HL-60 (cell line): Measurements from ENCODE around the gene PLSCR5.

Source experiments
- DNase-seq, 2 experiments: peaks; one replicate each; pipeline ENCODE4 v3.0.0-alpha.2; 2010 to 2020; ENCODE audit warnings: low read depth in 1 of 2, low spot score in 1 of 2
- H3K27ac ChIP-seq: fragments of 250-450 bp; sonication (Bioruptor Pico); replicated peaks from 2 replicates; pipeline ENCODE4 v1.5.1; 2020; ENCODE audit warnings: mild to moderate bottlenecking, moderate library complexity
- H3K27me3 ChIP-seq: fragments of 250-450 bp; sonication (Bioruptor Pico); 2 replicates; pipeline ENCODE4 v1.5.1; 2021; ENCODE audit warnings: mild to moderate bottlenecking, moderate library complexity; ENCODE audit not compliant: insufficient read depth, poor library complexity, severe bottlenecking
- H3K4me3 ChIP-seq: replicated peaks from 2 replicates; pipeline ENCODE4 v1.5.1; 2011; ENCODE audit warnings: mild to moderate bottlenecking, control low read depth, low read length; ENCODE audit not compliant: insufficient read depth
- CTCF ChIP-seq: IDR thresholded peaks from one replicate; pipeline ENCODE4 v1.5.1; 2011; ENCODE audit warnings: low read length, control low read depth, inconsistent platforms; ENCODE audit not compliant: insufficient read depth
- GABPA ChIP-seq: IDR thresholded peaks from 2 replicates; pipeline ENCODE4 v1.6.1; 2012; ENCODE audit warnings: low read depth
- POLR2AphosphoS5 ChIP-seq: IDR thresholded peaks from 2 replicates; pipeline ENCODE4 v1.6.1; 2012; ENCODE audit warnings: low read depth
- SPI1 ChIP-seq: IDR thresholded peaks from 2 replicates; pipeline ENCODE4 v1.6.1; 2012; ENCODE audit warnings: low read depth, mild to moderate bottlenecking, borderline replicate concordance
- TF ChIP-seq, protein P1 (sequence below): IDR thresholded peaks from 2 replicates; pipeline ENCODE4 v1.6.1; 2012; ENCODE audit warnings: low read depth; ENCODE audit not compliant: insufficient replicate concordance

Gene PLSCR5

DNA sequence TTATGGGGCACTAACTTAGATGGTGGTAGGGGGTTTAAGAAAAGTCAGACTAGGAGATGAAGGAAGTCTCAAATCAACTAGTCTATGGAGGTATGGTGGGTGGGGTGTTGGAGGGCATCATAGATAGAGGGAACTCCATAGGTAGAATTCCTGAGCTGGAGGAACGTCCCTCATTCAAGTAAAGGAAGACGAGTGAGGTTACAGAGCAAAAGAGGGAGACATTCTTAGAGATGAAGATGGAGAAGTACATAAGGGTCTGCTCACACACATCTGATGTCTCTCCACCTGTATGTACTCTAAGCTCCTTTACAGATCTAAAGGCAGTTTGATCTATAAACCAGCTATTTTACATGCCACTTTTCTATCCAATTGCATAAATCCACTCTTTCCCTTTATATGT is 62.2 kb downstream of the PLSCR5 start:
- no peaks in the 10 kb centered on the region for H3K27me3 ChIP-seq
- no peak for DNase-seq
- peak overlapping the region; percentile 87; the same call in 1 of the 2 replicates for H3K27ac ChIP-seq
- peak overlapping the region; percentile 86 for H3K4me3 ChIP-seq
- no peak for TF ChIP-seq CTCF
- TF ChIP-seq, protein P1, sequence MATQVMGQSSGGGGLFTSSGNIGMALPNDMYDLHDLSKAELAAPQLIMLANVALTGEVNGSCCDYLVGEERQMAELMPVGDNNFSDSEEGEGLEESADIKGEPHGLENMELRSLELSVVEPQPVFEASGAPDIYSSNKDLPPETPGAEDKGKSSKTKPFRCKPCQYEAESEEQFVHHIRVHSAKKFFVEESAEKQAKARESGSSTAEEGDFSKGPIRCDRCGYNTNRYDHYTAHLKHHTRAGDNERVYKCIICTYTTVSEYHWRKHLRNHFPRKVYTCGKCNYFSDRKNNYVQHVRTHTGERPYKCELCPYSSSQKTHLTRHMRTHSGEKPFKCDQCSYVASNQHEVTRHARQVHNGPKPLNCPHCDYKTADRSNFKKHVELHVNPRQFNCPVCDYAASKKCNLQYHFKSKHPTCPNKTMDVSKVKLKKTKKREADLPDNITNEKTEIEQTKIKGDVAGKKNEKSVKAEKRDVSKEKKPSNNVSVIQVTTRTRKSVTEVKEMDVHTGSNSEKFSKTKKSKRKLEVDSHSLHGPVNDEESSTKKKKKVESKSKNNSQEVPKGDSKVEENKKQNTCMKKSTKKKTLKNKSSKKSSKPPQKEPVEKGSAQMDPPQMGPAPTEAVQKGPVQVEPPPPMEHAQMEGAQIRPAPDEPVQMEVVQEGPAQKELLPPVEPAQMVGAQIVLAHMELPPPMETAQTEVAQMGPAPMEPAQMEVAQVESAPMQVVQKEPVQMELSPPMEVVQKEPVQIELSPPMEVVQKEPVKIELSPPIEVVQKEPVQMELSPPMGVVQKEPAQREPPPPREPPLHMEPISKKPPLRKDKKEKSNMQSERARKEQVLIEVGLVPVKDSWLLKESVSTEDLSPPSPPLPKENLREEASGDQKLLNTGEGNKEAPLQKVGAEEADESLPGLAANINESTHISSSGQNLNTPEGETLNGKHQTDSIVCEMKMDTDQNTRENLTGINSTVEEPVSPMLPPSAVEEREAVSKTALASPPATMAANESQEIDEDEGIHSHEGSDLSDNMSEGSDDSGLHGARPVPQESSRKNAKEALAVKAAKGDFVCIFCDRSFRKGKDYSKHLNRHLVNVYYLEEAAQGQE: no peak
- no peak for TF ChIP-seq POLR2AphosphoS5
- no peak for TF ChIP-seq GABPA
- TF ChIP-seq SPI1: no peak

GRCh38 chr3:146542179-146542578 is 63.0 kb downstream of the PLSCR5 start:
- Histone ChIP-seq H3K4me3 (no peak overlapping the region), H3K27me3 (no peaks in the 10 kb centered on the region), H3K27ac (peak overlapping the region; percentile 87; the same call in 1 of the 2 replicates)
- no peak for TF ChIP-seq SPI1
- peak; percentile 49 to 67 for DNase-seq

- TF ChIP-seq GABPA: no peak
- TF ChIP-seq CTCF: no peak
- no peak for TF ChIP-seq POLR2AphosphoS5
- Histone ChIP-seq H3K27ac (no peak overlapping the region; the same call in 1 of the 2 replicates), H3K4me3 (no peak overlapping the region), H3K27me3 (no peaks in the 10 kb centered on the region)
- DNase-seq: no peak
These were observed 64.2 kb downstream of the PLSCR5 start for GRCh38 chr3:146540978-146541377.

- no peak overlapping the region for H3K27ac ChIP-seq
- no peaks in the 10 kb centered on the region for H3K27me3 ChIP-seq
- no peak overlapping the region for H3K4me3 ChIP-seq
- DNase-seq: no peak
- TF ChIP-seq GABPA: no peak
- no peak for TF ChIP-seq CTCF
- TF ChIP-seq, protein P1: no peak
- no peak for TF ChIP-seq POLR2AphosphoS5
- no peak for TF ChIP-seq SPI1
These were observed 64.9 kb downstream of the PLSCR5 start for GRCh38 chr3:146540236-146540635.
